PFSK-1 (cell line): ENCODE results near the gene ASAH2.

Source experiments
- FOXP2 ChIP-seq: optimal IDR thresholded peaks from 2 replicates; pipeline ENCODE3; 2011; ENCODE audit warnings: borderline replicate concordance, control low read depth, inconsistent platforms; ENCODE audit not compliant: insufficient read depth; ENCODE audit errors: extremely low read length, extremely low read depth
- POLR2AphosphoS5 ChIP-seq: IDR thresholded peaks from 2 replicates; pipeline ENCODE4 v1.6.1; 2012; ENCODE audit warnings: low read depth, mild to moderate bottlenecking, control low read depth, low read length, moderate library complexity
- REST ChIP-seq, 2 experiments: IDR thresholded peaks; 2 replicates each; pipeline versions ENCODE4 v1.6.1 to v1.8.0; 2011 to 2012; ENCODE audit warnings: low read depth in 2 of 2, low read length in 2 of 2, control low read depth in 1 of 2, inconsistent platforms in 1 of 2, mild to moderate bottlenecking in 1 of 2, moderate library complexity in 1 of 2; ENCODE audit not compliant: insufficient read depth in 1 of 2
- SIN3A ChIP-seq: IDR thresholded peaks from 2 replicates; pipeline ENCODE4 v1.6.1; 2012; ENCODE audit warnings: mild to moderate bottlenecking, low read length, moderate library complexity, borderline replicate concordance; ENCODE audit not compliant: insufficient read depth
- TAF1 ChIP-seq: IDR thresholded peaks from 2 replicates; pipeline ENCODE4 v1.6.1; 2012; ENCODE audit warnings: low read length, control low read depth, borderline replicate concordance; ENCODE audit not compliant: insufficient read depth

The ASAH2 gene

GRCh38 chr10:50291261-50291850, 40.0 kb upstream of the ASAH2 start:
- TF ChIP-seq TAF1 = no peak

GRCh38 chr10:50289196-50289595, 37.9 kb upstream of the ASAH2 start:
- no peak for TF ChIP-seq TAF1
- no peak for TF ChIP-seq SIN3A
- TF ChIP-seq POLR2AphosphoS5 = no peak
- TF ChIP-seq REST (IDR thresholded peaks at IDR 0.05; ENCODE audit: insufficient read depth in 1 of 2, low read depth in 2 of 2, low read length in 2 of 2) = no peak
- no peak for TF ChIP-seq FOXP2

GRCh38 chr10:50286996-50287803, 35.9 kb upstream of the ASAH2 start:
- TF ChIP-seq SIN3A (no peak), FOXP2 (no peak), REST (IDR thresholded peaks at IDR 0.05; ENCODE audit: insufficient read depth in 1 of 2, low read depth in 2 of 2, low read length in 2 of 2) (no peak), TAF1 (no peak)

GRCh38 chr10:50286517-50286916, 35.2 kb upstream of the ASAH2 start:
- TF ChIP-seq REST (IDR thresholded peaks at IDR 0.05; ENCODE audit: insufficient read depth in 1 of 2, low read depth in 2 of 2, low read length in 2 of 2) (no peak), POLR2AphosphoS5 (no peak), TAF1 (no peak), SIN3A (no peak), FOXP2 (no peak)

GRCh38 chr10:50281967-50282522, 30.7 kb upstream of the ASAH2 start:
- TF ChIP-seq POLR2AphosphoS5 (no peak), SIN3A (no peak), FOXP2 (no peak), TAF1 (no peak), REST (IDR thresholded peaks at IDR 0.05; ENCODE audit: insufficient read depth in 1 of 2, low read depth in 2 of 2, low read length in 2 of 2) (no peak)
